ENCODE data around the gene PITX2.

Gene PITX2

GRCh38 chr4:110621839-110622751 lies 782 bp downstream of the PITX2 start:
- no peak for DNase-seq

GRCh38 chr4:110621328-110621812 lies 1.5 kb downstream of the PITX2 start:
- no peak for DNase-seq

GRCh38 chr4:110620691-110621327 lies 2.1 kb downstream of the PITX2 start:
- no peak for DNase-seq

- DNase-seq, result no peak
Observed at GRCh38 chr4:110620322-110620690, 2.6 kb downstream of the PITX2 start.

GRCh38 chr4:110619463-110620247 lies 3.2 kb downstream of the PITX2 start:
- DNase-seq, result no peak

- DNase-seq, result no peak
Observed at GRCh38 chr4:110618581-110619462, 4.1 kb downstream of the PITX2 start.

- no peak for DNase-seq
Observed at GRCh38 chr4:110617646-110618580, 5.0 kb downstream of the PITX2 start.

- no peak for DNase-seq
Observed at GRCh38 chr4:110617075-110617640, 5.7 kb downstream of the PITX2 start.

GRCh38 chr4:110616238-110617074 lies 6.4 kb downstream of the PITX2 start:
- DNase-seq, result no peak

- no peak for DNase-seq
Observed at GRCh38 chr4:110615353-110616237, 7.3 kb downstream of the PITX2 start.

- DNase-seq, result no peak
Observed at GRCh38 chr4:110614976-110615352, 7.9 kb downstream of the PITX2 start.

- no peak for DNase-seq
Observed at GRCh38 chr4:110614173-110614963, 8.5 kb downstream of the PITX2 start.

- no peak for DNase-seq
Observed at GRCh38 chr4:110613745-110614144, 9.1 kb downstream of the PITX2 start.

- no peak for DNase-seq
Observed at GRCh38 chr4:110612631-110613269, 10.1 kb downstream of the PITX2 start.

- DNase-seq, result no peak
Observed at GRCh38 chr4:110611968-110612447, 10.9 kb downstream of the PITX2 start.

GRCh38 chr4:110610940-110611831 lies 11.7 kb downstream of the PITX2 start:
- DNase-seq, result no peak
